Prostate gland (tissue), 2 donors: ENCODE measurements around the gene EIF3J. TPM values are rescaled to one million over a fixed set of nuclear protein-coding genes. Genes with fewer than 3 reads are reported as not detected.
A peak's percentile ranks its signal among the peaks of the same experiment; 100 is the strongest.

Source experiments
- DNase-seq: peaks from one replicate; pipeline ENCODE4 v3.0.0-alpha.2; 2019; ENCODE audit warnings: low spot score
- H3K27ac ChIP-seq, 2 donors: fragments of 200-600 bp; sonication (generic); 2 replicates each; pipeline ENCODE4 v1.5.1; 2017 to 2019
- H3K27me3 ChIP-seq: fragments of 200-600 bp; sonication (generic); replicated peaks from 2 replicates; pipeline ENCODE4 v1.5.1; 2019; ENCODE audit not compliant: insufficient read depth
- H3K36me3 ChIP-seq, 2 donors: fragments of 200-600 bp; sonication (generic); 1 replicate in 1 of 2; 2 replicates in 1 of 2; pipeline versions ENCODE4 v1.5.1 to v1.8.1; 2017 to 2019
- H3K4me1 ChIP-seq: fragments of 200-600 bp; sonication (generic); replicated peaks from 2 replicates; pipeline ENCODE4 v1.5.1; 2019
- H3K4me3 ChIP-seq, 2 donors: fragments of 200-600 bp; sonication (generic); 2 replicates each; pipeline ENCODE4 v1.5.1; 2017 to 2019
- H3K9me3 ChIP-seq: fragments of 200-600 bp; sonication (generic); 2 replicates; pipeline ENCODE4 v1.5.1; 2017
- POLR2A ChIP-seq: fragments of 450-650 bp; IDR thresholded peaks from one replicate; pipeline ENCODE4 v1.6.1; 2016; ENCODE audit warnings: antibody characterized with exemption, mild to moderate bottlenecking
- POLR2AphosphoS5 ChIP-seq: sonication (generic); formaldehyde crosslinking; IDR thresholded peaks from one replicate; pipeline ENCODE4 v1.6.1; 2017; ENCODE audit warnings: antibody characterized with exemption
- WGBS: methylation state at CpG from one replicate; pipeline ENCODE4 v1.1.5; 2018; 5-methylcytosine and 5-hydroxymethylcytosine counted together
- intact Hi-C: fragments of 100-400 bp; cut with DNase I; formaldehyde crosslinking; loops from one replicate; pipeline ENCODE4 v1.14.2; 2022
- total RNA-seq, 2 donors: library from RNA; depleted of rRNA; stranded (reverse); fragments of >200 nt; gene quantifications; one replicate each; pipeline ENCODE4 v1.1.0, GENCODE V29; 2016
- TF ChIP-seq, protein P1 (sequence below), 4 experiments: fragments of 200-600 bp in 2 of 4; fragments of 450-650 bp in 2 of 4; sonication (generic) in 2 of 4; IDR thresholded peaks; 1 replicate in 3 of 4; 2 replicates in 1 of 4; pipeline ENCODE4 v1.5.1; 2016 to 2019; ENCODE audit warnings: antibody characterized with exemption in 4 of 4, mild to moderate bottlenecking in 2 of 4, moderate library complexity in 2 of 4

EIF3J gene
- total RNA-seq, 2 donors from 2014 or later = 33.1 to 51.7 TPM

DNA sequence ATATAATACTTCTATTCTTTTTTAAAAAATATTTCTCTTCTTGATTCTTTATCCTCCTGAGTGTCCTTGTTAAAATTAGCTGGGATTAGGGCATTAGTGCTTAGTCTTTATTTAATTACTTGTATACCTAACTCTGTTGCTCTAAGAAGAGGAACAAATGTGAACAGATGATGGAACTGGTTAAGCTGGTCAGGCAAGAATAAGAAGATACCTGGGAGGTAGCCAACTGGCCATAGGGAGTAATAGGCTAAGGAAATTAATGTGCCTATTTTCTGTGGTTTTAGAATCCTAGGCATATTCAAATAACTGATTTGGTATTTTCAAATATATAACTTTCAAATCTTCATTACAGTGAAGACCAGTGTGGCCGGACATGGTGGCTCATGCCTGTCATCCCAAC is 54.4 kb downstream of the EIF3J start:
- intact Hi-C loops = no loop called here
- 60% methylated on average over 1 of the region's 1 CpG for WGBS
- TF ChIP-seq POLR2AphosphoS5 = peak; percentile 88
- TF ChIP-seq, protein P1, sequence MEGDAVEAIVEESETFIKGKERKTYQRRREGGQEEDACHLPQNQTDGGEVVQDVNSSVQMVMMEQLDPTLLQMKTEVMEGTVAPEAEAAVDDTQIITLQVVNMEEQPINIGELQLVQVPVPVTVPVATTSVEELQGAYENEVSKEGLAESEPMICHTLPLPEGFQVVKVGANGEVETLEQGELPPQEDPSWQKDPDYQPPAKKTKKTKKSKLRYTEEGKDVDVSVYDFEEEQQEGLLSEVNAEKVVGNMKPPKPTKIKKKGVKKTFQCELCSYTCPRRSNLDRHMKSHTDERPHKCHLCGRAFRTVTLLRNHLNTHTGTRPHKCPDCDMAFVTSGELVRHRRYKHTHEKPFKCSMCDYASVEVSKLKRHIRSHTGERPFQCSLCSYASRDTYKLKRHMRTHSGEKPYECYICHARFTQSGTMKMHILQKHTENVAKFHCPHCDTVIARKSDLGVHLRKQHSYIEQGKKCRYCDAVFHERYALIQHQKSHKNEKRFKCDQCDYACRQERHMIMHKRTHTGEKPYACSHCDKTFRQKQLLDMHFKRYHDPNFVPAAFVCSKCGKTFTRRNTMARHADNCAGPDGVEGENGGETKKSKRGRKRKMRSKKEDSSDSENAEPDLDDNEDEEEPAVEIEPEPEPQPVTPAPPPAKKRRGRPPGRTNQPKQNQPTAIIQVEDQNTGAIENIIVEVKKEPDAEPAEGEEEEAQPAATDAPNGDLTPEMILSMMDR (IDR thresholded peaks at IDR 0.05) = no peak
- TF ChIP-seq POLR2A = no peak
- peak overlapping the region; percentile 29 to 59 for H3K27ac ChIP-seq
- no peaks in the 10 kb centered on the region for H3K4me1 ChIP-seq
- H3K4me3 ChIP-seq = no peak overlapping the region
- no peaks in the 10 kb centered on the region for H3K9me3 ChIP-seq
- peak; percentile 86 for DNase-seq
- H3K27me3 ChIP-seq = no peaks in the 10 kb centered on the region
- H3K36me3 ChIP-seq = peaks cover 0 to 9% of the 10 kb centered on the region in 2 donors

DNA sequence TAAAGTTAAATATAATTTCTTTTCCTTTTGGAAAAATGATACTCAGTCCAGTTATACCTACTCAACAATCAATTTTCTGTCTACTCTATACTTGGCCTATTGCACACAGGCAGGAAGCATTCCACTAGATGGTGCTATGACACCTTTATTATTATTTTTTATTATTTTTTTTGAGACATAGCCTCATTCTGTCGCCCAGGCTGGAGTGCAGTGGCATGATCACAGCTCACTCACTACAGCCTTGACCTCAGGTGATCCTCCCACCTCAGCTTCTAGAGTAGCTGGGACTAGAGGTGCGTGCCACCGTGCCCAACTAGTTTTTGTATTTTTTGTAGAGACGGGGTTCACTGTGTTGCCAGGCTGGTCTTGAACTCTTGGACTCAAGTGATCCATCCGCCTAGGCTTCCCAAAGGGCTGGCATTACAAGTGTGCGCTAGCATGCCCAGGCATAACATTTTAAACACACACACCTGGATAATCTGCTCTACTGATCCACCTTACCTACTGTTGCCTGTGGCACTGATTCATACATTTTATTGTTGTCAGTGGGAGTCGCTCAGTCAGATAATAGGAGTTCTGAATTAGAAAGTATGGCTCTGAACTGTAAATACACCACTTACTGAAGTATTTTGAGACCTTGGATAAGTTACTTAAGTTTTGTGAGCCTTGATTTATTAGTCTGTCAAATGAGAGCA is 56.2 kb downstream of the EIF3J start:
- H3K4me1 ChIP-seq = no peaks in the 10 kb centered on the region
- no peaks in the 10 kb centered on the region for H3K9me3 ChIP-seq
- no peaks in the 10 kb centered on the region for H3K27me3 ChIP-seq
- no peak overlapping the region for H3K4me3 ChIP-seq
- intact Hi-C loops = no loop called here
- peaks cover 0 to 9% of the 10 kb centered on the region in 2 donors for H3K36me3 ChIP-seq
- no peak for DNase-seq
- peak overlapping the region in 1 of 2 donors; percentile 22 for H3K27ac ChIP-seq
- 82% methylated on average over 7 of the region's 7 CpGs for WGBS
- TF ChIP-seq, protein P1 (IDR thresholded peaks at IDR 0.05) = peak in 2 of 4 experiments; percentile 12 to 20
- no peak for TF ChIP-seq POLR2AphosphoS5

DNA sequence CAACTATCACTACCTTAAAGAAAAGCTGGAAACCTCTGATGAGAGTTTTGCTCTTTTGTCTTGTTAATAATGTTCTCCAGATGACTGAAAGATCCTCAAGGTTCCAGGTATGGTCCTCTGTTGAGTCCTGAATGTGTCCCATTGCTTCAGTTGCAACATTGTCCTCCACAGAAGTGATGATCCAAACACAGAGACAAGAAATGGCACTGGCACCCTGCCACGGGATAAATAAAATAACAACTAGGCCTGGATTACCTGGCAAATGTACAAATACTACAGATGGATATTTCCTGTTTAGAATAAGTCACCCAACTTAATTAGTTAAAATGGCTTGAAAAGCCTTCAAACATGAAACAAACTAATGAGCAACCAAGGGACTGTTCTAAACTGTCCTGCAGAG is 58.3 kb downstream of the EIF3J start:
- H3K9me3 ChIP-seq = no peaks in the 10 kb centered on the region
- intact Hi-C loops = no loop called here
- TF ChIP-seq, protein P1 (IDR thresholded peaks at IDR 0.05) = no peak
- TF ChIP-seq POLR2A = no peak
- no peak for TF ChIP-seq POLR2AphosphoS5
- peaks cover 0 to 9% of the 10 kb centered on the region in 2 donors for H3K36me3 ChIP-seq
- DNase-seq = peak; percentile 28
- H3K27me3 ChIP-seq = no peaks in the 10 kb centered on the region
- 69% methylated on average over 1 of the region's 1 CpG for WGBS
- H3K27ac ChIP-seq = no peak overlapping the region
- H3K4me1 ChIP-seq = no peaks in the 10 kb centered on the region
- no peak overlapping the region for H3K4me3 ChIP-seq

DNA sequence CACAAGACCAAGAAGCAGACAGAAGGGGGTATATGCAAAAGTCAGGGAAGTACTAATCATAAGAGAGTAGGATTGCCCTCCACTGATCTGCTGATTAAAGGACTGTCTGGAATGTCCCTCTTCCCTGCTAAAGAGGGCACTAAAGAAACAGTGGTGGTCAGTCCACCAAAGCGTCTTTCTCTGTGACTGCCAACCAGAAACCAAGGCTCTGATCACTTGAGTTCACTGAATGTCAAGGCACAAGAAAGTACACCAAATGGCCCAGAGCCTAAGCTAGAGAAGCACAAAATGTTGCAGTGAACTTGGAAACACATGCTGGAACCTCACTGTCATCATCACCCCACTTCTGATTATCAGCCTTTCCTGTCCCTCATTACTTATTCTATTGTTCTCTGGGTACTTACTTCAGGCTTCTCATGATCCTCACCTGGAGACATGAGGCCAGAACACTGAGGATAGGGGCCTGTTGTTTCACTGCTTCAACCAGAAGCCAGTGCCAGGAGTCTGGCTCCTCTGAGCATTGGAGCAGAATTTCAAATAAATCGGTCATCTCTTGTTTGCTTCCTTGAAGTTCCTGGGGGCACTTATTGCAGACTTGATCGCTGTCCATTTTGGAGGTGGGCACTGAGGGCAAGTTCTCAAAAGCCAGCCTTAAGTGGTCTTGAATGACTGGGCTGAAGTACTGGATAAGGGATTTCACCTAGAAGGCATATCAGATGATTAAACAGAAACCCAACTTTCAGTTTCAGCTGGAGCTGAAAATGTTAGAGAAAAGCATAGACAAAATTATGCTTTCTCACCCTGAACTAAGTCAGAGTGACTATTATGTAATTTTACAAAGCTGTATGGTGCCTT is 58.9 kb downstream of the EIF3J start:
- intact Hi-C loops = no loop called here
- no peaks in the 10 kb centered on the region for H3K9me3 ChIP-seq
- H3K27ac ChIP-seq = no peak overlapping the region
- H3K36me3 ChIP-seq = peaks cover 0 to 9% of the 10 kb centered on the region in 2 donors
- H3K4me3 ChIP-seq = no peak overlapping the region
- H3K4me1 ChIP-seq = no peaks in the 10 kb centered on the region
- 94% methylated on average over 3 of the region's 3 CpGs for WGBS
- no peak for DNase-seq
- TF ChIP-seq POLR2A = no peak
- TF ChIP-seq, protein P1 (IDR thresholded peaks at IDR 0.05) = no peak
- TF ChIP-seq POLR2AphosphoS5 = no peak
- H3K27me3 ChIP-seq = no peaks in the 10 kb centered on the region
